KG1 (cell line): ENCODE data around the gene MAP2K5.

Experiments used
- DNase-seq: peaks from one replicate; lab custom pipeline; 2025; lab: John Stamatoyannopoulos, UW

The MAP2K5 gene

GRCh38 chr15:67724691-67725375, 182.3 kb downstream of the MAP2K5 start:
- DNase-seq, result no peak

- DNase-seq, result no peak
These were observed 187.6 kb downstream of the MAP2K5 start for GRCh38 chr15:67730135-67730534.

- DNase-seq, result no peak
These were observed 188.7 kb downstream of the MAP2K5 start for GRCh38 chr15:67731112-67731721.

GRCh38 chr15:67732164-67732563, 189.7 kb downstream of the MAP2K5 start:
- no peak for DNase-seq

- no peak for DNase-seq
These were observed 190.3 kb downstream of the MAP2K5 start for GRCh38 chr15:67732671-67733374.

GRCh38 chr15:67735896-67736295, 193.4 kb downstream of the MAP2K5 start:
- no peak for DNase-seq

- DNase-seq, result no peak
These were observed 194.3 kb downstream of the MAP2K5 start for GRCh38 chr15:67736810-67737209.

GRCh38 chr15:67738056-67738455, 195.6 kb downstream of the MAP2K5 start:
- no peak for DNase-seq

- DNase-seq, result no peak
These were observed 197.9 kb downstream of the MAP2K5 start for GRCh38 chr15:67740405-67740804.

GRCh38 chr15:67741308-67741707, 198.8 kb downstream of the MAP2K5 start:
- no peak for DNase-seq

GRCh38 chr15:67743558-67743957, 201.1 kb downstream of the MAP2K5 start:
- no peak for DNase-seq

GRCh38 chr15:67744331-67745072, 202.0 kb downstream of the MAP2K5 start:
- no peak for DNase-seq

GRCh38 chr15:67745073-67746006, 202.8 kb downstream of the MAP2K5 start:
- no peak for DNase-seq

GRCh38 chr15:67746022-67746421, 203.5 kb downstream of the MAP2K5 start:
- no peak for DNase-seq

- DNase-seq, result no peak
These were observed 203.9 kb downstream of the MAP2K5 start for GRCh38 chr15:67746450-67746849.

- DNase-seq, result no peak
These were observed 205.4 kb downstream of the MAP2K5 start for GRCh38 chr15:67747921-67748320.

- no peak for DNase-seq
These were observed 207.9 kb downstream of the MAP2K5 start for GRCh38 chr15:67750371-67750770.

- no peak for DNase-seq
These were observed 211.4 kb downstream of the MAP2K5 start for GRCh38 chr15:67753891-67754290.

GRCh38 chr15:67755264-67755663, 212.8 kb downstream of the MAP2K5 start:
- no peak for DNase-seq

GRCh38 chr15:67755936-67756335, 213.4 kb downstream of the MAP2K5 start:
- DNase-seq, result no peak

GRCh38 chr15:67758619-67759300, 216.3 kb downstream of the MAP2K5 start:
- DNase-seq, result no peak
